GM15510 (cell line): Measurements from ENCODE around the gene MSH3.

Source experiments
- POLR2A ChIP-seq: IDR thresholded peaks from 3 replicates; pipeline ENCODE4 v1.6.1; 2011; ENCODE audit warnings: borderline replicate concordance; ENCODE audit not compliant: insufficient read length; ENCODE audit errors: extremely low read depth

Gene MSH3

DNA sequence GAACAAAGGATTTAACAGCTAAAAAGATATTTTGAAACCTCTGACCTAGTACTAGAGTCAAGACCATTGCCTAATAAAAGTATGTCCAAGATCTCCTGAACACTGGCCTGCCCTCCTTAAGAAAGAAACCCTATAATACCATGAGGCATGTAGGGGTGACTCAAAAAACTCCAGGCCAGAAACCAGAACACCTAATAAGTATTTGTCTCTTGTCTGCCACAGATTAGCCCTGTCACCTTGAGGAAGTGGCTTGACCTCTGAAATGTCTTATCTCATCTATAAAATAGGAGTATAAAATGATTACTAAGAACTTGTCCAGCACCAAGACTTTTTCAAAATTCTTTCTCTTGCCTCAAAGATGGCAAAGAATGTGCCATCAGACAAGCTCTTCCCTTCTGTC is 180.3 kb downstream of the MSH3 start:
- no peak for TF ChIP-seq POLR2A

DNA sequence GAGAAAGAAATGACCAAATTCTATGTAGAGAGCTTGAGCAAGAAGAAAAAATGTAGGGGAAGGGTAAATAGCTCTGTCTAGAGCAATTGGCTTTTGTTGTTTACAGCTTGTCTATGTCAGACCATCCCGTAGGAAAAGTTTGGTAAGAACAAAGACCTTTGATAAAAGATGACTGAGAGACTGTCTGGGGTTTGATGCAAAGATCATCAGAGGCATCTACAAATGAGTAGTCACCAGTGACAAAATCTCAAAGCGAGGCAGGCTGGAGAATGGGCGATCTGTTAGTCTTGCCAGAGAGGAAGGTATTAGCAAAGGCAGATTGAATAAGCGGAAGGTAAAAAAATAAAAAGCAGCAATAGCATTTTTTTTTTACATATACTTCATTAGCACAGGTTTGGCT is 180.7 kb downstream of the MSH3 start:
- no peak for TF ChIP-seq POLR2A

DNA sequence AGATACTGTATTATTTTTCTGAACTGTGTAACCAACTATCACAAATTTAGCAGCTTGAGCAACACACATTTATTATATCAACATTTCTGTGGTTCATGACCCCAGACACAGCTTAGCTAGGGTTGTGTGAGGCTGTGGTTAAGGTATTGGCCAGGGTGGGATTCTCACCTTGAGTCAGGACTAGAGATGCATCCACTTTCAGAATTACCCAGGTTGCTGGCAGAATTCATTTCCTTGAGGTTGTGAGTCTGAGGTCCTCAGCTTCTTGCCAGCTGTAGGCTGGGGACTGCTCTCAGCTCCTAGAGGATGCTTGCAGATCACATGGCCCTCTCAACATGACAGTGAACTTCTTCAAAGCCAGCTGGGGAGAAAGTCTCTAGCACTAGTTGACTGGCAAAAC is 183.2 kb downstream of the MSH3 start:
- TF ChIP-seq POLR2A = no peak

DNA sequence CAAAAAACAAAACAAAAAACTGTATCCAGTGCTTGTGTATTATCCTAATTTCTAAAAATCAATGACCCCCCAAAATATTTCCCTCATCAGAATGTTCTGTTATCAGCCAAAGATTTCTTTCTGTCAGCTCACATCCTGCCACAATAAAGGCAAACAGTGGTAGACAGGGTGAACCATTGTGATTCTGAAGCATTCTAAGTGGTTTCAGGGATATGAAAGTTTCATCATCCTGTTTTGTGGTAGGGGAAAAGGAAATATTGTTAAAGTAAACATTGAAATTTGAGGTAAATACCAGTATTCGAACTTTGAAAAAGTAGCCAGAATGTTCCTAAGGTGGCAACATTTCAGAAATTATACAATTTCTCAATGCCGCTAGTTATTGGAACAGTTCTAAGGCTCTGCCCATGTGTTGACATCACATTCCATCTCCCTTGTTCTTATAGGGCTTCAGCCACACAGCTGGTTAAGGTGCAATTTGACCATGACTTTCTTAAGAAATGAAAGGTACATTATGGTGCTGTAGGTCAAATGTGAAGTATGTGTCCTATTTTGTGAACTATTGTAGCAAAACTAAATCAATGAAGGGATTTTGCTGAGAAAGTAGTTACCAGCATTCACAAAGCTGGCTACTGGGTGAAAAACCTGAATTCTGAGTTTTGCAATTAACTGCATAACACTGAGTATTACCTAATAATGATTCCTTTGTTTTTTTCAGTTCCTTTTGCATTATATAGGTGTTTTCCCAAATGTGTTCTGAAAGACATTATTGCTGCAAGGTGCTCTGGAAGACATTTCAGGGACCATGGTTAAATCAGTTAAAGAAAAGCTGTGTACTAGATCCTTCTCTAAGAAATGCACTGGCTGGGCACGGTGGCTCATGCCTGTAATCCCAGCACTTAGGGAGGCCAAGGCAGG is 198.1 kb downstream of the MSH3 start:
- TF ChIP-seq POLR2A = no peak

DNA sequence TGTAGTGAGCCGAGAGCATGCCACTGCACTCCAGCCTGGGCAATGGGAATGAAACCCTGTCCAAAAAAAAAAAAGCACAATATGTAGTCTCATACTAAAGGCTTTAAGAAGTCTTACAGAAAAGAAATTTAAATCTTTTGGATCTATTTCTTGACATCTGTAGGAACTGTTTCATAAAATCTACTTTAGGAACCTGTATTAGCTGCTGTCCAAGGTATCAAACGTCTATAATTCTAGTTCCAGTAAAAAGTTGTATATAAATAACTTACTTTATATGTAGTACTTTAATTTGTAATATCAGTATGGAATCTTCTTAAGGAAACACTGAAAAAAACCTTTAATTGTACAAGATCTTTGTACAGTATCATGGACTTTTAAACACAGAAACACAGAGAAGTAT is 199.0 kb downstream of the MSH3 start:
- TF ChIP-seq POLR2A = no peak

DNA sequence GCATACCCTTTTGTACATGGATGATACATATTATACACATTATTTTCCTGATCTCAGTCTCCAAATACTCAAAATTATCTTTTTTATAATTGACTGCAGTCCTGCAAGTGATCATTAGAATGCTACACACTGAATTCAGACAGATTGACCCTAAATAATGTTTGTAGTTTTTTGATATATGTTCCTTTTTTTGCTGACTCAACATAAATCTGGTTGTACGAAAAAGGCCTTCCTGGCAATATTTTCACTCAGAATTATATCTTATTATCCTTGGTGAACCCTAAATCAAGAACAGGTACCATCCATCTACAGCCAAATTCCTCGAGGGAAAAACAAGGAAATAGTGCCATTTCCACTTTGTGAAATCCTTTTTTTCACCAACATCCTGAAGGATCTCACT is 200.1 kb downstream of the MSH3 start:
- TF ChIP-seq POLR2A = no peak

DNA sequence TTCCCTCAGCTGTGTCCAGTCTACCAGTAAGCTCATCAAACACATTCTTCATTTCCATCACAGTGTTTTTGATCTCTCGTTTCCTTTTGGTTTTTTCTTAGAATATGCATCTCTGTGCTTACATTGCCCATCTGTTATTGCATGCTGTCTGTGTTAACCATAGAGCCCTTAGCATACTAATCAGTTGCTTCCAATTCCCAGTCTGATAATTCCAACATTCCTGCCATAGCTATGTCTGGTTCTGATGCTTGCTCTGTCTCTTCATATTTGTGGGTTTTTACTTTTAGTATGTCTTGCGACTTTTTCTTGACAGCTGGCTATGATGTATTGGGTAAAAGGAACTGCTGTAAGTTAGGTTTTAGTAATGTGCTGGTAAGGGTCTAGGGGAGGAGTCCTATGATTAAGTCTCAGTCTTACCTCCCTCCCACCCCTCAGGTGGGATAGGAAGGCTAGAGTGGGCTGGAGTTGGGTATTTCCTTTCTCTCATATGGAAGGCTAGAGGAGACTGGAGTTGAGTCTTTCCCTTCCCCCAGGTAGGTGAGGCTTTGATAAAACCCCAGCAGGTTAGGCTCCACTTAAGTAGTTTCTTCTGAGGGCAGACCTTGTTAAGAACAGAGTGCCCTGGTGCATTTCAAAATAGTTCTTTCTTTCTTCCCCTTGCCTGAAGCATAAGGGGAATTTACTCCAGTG is 206.6 kb downstream of the MSH3 start:
- TF ChIP-seq POLR2A = no peak

DNA sequence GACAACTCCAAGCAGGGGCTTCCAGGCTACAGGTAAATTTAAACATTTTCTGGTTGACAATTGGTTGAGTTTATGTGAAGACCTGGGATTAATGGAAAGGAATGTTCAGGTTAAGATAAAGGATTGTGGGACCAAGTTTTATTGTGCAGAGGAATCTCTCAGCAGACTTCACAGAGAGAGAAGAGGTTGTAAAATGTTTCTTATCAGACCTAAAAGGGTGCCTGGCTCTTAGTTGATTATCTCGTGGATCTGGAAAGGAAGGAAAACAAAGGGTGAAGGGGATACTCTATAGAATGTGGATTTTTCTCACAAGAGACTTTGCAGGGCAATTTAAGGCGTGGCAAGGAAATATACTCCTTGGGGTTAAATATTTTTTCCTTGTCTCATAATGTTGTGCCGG is 209.3 kb downstream of the MSH3 start:
- no peak for TF ChIP-seq POLR2A

DNA sequence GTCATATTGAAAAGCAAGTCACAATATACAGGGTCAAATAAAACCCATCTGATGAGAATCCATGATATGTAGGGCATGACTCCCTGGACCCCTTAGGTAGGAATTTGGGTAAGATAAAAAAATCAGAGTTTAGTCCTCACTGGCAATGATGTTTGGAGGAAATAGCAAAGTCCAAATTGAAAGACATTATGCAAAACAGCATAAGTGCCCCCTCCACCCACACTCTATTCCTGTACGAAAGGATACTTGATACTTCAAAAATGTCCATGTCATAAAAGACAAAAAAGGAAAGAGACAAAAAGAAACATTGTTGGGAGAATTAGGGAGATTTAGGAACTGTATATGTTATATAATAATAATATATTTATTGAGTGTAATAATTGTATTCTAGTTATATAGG is 209.7 kb downstream of the MSH3 start:
- no peak for TF ChIP-seq POLR2A

DNA sequence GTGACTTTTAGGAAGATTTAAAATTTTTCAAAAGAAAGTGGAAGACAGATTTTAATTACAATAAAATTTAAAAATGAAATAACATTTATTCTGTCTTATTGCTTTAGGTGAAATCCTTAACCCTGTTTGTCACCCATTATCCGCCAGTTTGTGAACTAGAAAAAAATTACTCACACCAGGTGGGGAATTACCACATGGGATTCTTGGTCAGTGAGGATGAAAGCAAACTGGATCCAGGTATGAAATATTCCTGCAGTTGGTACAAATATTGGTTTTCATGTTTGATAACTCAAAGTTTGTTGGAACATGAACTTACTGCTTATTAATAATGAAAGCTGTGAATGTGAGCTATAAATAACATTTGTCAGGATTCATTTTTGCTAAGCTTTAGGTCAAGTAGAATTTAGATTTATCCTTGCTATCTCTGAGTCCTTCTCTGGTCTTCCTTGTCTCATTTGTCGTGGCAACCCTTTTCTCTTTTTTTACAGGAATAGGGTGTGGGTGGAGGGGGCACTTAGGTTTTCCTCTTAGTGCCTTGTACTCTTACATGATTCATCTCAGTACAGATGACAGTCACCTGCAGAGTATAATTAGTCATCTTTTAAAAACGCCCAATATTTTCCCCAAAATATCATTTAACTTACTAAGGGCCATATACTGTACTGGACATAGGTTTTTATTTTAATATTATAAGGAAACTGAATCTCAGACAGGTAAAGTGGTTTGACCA is 210.4 kb downstream of the MSH3 start:
- no peak for TF ChIP-seq POLR2A

DNA sequence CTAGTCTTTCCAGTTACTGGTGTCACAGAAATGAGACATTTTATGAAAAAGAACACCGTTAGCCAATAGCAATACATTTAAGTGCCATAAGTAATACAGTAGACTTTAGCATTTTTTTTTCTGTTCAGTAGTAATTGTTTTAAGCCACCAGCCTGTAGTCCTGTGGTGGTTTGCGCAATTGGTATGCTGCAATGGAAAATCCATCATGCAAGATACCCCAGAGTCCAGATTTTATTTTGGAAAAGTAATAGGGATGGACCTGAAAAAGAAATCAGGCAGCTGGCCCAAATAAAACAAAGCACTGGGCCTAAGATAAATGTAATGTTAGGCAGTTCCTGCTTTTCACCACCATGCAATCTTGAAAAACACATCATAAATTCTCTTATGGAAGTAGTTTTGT is 211.1 kb downstream of the MSH3 start:
- no peak for TF ChIP-seq POLR2A

DNA sequence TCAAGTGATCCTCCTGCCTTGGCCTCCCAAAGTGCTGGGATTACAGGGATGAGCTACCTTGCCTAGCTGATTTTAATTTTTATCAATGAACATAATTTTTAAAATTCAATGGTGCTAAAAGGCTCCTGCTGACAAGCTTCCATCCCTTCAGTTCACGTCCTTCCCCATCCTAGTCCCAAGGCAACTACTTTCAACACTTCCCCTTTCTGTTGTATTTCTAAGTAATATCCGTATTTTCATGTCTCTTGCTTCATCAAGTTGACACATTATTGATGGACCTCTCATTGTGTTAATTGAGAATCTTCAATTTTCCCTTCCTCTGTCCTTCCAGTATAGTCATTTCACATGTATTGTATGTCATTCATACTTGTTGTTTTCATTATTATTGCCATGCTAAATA is 211.9 kb downstream of the MSH3 start:
- TF ChIP-seq POLR2A = no peak

DNA sequence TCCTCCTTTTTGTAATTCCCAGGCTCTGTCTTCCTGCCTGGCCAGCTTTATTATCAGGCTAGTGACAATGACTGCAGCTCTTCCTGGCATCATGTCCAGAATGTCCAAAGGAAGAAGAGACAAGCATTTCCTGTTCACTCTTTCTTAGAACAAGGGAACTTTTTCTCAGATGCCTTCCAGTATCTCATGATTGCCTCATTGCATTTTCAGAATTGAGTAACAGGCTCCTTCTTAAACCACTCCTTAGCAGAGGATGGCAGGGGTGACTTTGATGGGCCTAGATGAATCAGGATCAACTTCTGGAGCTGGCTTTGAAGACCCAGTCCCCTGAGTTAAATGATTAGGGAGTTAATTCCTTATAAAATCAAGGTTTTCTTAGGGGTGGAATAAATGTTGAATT is 212.8 kb downstream of the MSH3 start:
- TF ChIP-seq POLR2A = no peak

DNA sequence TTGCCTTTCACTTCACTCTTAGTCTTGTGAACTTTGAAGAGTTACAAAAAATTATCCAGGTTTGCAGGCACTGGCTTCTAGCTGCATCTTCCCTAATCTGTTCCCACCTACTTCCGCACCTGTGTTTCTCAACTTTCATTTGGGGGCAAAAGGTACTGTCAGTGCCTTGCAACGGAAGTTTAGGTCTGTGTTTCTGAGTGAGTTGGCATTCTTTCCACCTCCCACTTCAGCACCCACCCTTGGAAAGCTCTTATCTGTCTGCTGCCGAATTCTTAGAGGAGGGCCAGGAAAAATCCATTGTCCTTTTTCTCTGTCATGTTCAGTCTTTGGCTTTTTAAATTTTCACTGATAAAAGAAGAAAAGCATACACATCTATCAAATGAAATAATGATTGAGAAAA is 216.0 kb downstream of the MSH3 start:
- no peak for TF ChIP-seq POLR2A

DNA sequence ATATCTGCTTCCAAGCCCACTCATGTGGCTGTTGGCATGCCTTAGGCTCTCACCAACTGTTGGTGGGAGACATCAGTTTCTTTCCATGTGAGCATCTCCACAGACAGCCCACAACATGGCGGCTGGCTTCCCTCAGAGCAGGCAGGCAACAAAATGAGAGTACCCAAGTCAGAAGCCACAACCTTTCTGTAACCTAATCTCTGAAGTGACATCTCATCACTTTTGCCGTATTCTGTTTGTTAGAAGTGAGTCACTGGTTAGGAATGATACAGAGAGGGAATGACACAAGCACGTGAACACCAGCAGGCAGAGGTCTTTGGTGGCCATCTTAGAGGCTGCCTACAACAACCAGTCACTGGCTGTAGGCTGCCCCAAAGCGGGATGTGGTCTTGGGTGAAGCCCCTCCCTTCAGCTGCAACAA is 217.1 kb downstream of the MSH3 start:
- no peak for TF ChIP-seq POLR2A
